ENCODE measurements around the gene SLC9A4. TPM values are rescaled to one million over a fixed set of nuclear protein-coding genes. Genes with fewer than 3 reads are reported as not detected.

SLC9A4 gene
- total and polyA plus RNA-seq, 2 donors (not counting 3 experiments of a cell fraction or from before 2014, with no cell fraction given): not detected

DNA sequence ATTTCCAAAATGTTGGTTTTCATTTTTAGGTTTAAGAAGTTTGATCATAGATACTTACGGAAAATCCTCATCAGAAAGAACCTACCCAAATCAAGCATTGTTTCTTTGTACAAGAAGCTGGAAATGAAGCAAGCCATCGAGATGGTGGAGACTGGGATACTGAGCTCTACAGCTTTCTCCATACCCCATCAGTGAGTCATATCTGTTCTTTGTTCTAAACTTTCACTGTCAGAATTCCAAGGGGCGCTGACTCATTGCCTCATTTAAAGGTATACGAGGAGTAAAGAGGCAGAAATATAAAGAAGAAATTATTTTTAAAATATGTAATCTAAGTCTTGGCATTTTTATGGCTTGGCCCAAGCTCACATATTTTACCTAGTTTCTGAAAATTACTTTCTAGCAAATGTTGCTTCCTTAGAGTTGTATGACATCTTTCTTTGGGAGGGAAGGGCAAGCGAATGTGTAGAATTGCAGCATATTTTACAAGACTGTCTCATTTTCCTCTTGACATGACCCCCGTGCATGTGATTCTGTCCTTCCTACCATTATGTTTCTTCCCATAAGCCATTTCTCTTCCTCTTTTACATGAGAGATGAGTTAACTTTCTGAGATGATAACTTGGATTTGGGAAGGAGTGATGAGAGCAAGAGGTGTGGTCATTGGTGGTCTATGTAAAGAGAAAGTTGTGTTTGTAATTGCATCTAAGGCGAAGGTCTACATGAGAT, 41.2 kb downstream of the SLC9A4 start:
- Histone ChIP-seq H2AFZ (ENCODE audit: low read depth, low read length) (peak overlapping the region; percentile 73), H3K9me3 (replicated peaks; ENCODE audit: control insufficient read depth, insufficient read depth, low read length) (no peaks in the 10 kb centered on the region), H3K79me2 (ENCODE audit: control insufficient read depth, insufficient read depth, low read length) (no peaks in the 10 kb centered on the region), H3K9ac (replicated peaks; ENCODE audit: extremely low read depth, insufficient read depth, low read length) (peak overlapping the region; percentile 85), H3K9me1 (replicated peaks; ENCODE audit: control insufficient read depth, extremely low read depth, insufficient read depth, low read length) (no peaks in the 10 kb centered on the region), H3K27me3 (ENCODE audit: control insufficient read depth in 2 of 2, insufficient read depth in 2 of 2, low read length in 2 of 2) (no peaks in the 10 kb centered on the region), H3K27ac (ENCODE audit: insufficient read depth, low read depth, low read length) (peak overlapping the region; percentile 92), H3K4me2 (ENCODE audit: insufficient read depth, low read length) (peak overlapping the region; percentile 79), H3K4me3 (replicated peaks in 1 of 3; ENCODE audit: insufficient read depth in 1 of 3, low read depth in 1 of 3, low read length in 3 of 3) (peak overlapping the region in 1 of 3 experiments; percentile 45), H4K20me1 (replicated peaks; ENCODE audit: control insufficient read depth, extremely low read depth, insufficient read depth, low read length) (no peaks in the 10 kb centered on the region), H3K36me3 (ENCODE audit: control insufficient read depth in 2 of 2, extremely low read depth in 1 of 2, insufficient read depth in 2 of 2, low read length in 2 of 2) (no peaks in the 10 kb centered on the region), H3K4me1 (ENCODE audit: control insufficient read depth, extremely low read depth, insufficient read depth, low read length) (peaks cover 25% of the 10 kb centered on the region)
- FAIRE-seq (peak; percentile 92), DNase-seq (ENCODE audit: low read depth, low spot score) (peak; percentile 95)
- no TSS peak for BruUV-seq (replicated peaks)
- CTCF ChIA-PET: interaction anchor here (1.0 to 1.2 kb wide), 3 partner anchors 18 to 102 kb away, joined by 3 to 11 read pairs (median 7); partner anchors contain the start of gene SLC9A4
- intact Hi-C loops (cut with micrococcal nuclease): no loop called here
- TF ChIP-seq FOS (IDR thresholded peaks at IDR 0.05; ENCODE audit: borderline replicate concordance, insufficient read depth, low read length) (peak; percentile 98), EZH2 (IDR thresholded peaks at IDR 0.05; ENCODE audit: borderline replicate concordance, low read depth, low read length, severe bottlenecking) (no peak), MYC (IDR thresholded peaks at IDR 0.05; ENCODE audit: low read depth, low read length) (no peak), JUN (IDR thresholded peaks at IDR 0.05; ENCODE audit: borderline replicate concordance, insufficient read depth, insufficient read length, low read depth) (peak; percentile 98), POLR2AphosphoS5 (IDR thresholded peaks at IDR 0.05; ENCODE audit: insufficient read depth, low read depth, low read length) (peak; percentile 57), GATA2 (IDR thresholded peaks at IDR 0.05; ENCODE audit: insufficient read depth, insufficient read length, low read depth, low read length) (peak; percentile 83), POLR2A (IDR thresholded peaks at IDR 0.05; ENCODE audit: low read depth, low read length) (peak; percentile 39)
- TF ChIP-seq, protein P1, sequence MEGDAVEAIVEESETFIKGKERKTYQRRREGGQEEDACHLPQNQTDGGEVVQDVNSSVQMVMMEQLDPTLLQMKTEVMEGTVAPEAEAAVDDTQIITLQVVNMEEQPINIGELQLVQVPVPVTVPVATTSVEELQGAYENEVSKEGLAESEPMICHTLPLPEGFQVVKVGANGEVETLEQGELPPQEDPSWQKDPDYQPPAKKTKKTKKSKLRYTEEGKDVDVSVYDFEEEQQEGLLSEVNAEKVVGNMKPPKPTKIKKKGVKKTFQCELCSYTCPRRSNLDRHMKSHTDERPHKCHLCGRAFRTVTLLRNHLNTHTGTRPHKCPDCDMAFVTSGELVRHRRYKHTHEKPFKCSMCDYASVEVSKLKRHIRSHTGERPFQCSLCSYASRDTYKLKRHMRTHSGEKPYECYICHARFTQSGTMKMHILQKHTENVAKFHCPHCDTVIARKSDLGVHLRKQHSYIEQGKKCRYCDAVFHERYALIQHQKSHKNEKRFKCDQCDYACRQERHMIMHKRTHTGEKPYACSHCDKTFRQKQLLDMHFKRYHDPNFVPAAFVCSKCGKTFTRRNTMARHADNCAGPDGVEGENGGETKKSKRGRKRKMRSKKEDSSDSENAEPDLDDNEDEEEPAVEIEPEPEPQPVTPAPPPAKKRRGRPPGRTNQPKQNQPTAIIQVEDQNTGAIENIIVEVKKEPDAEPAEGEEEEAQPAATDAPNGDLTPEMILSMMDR (IDR thresholded peaks at IDR 0.05; ENCODE audit: extremely low read depth in 1 of 2, insufficient read depth in 1 of 2, low read depth in 1 of 2, low read length in 2 of 2): no peak
- TF ChIP-seq, protein P2, sequence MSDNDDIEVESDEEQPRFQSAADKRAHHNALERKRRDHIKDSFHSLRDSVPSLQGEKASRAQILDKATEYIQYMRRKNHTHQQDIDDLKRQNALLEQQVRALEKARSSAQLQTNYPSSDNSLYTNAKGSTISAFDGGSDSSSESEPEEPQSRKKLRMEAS (IDR thresholded peaks at IDR 0.05; ENCODE audit: insufficient read depth, insufficient read length): no peak
- POLR2A ChIA-PET: no interaction called here
- dilution Hi-C loops (cut with MboI; ENCODE audit: extremely low pct_ligation_motif_present, low sequenced_read_pairs): no loop called here

All from endothelial cell of umbilical vein (primary cell).